HepG2 (cell line): ENCODE data around the gene UBASH3A. TPM values are rescaled to one million over a fixed set of nuclear protein-coding genes. Genes with fewer than 3 reads are reported as not detected.
A peak's percentile ranks its signal among the peaks of the same experiment; 100 is the strongest.

Source experiments
- CBX2 ChIP-seq, 2 experiments: fragments of 200-600 bp in 1 of 2; sonication (generic); formaldehyde crosslinking in 1 of 2; IDR thresholded peaks; 2 replicates each; pipeline versions ENCODE4 v1.7.0 to v1.8.1; 2018 to 2022; ENCODE audit warnings: low read depth in 2 of 2, low read length in 1 of 2, mild to moderate bottlenecking in 1 of 2, missing genetic modification reagents in 1 of 2
- HNF4A ChIP-seq: sonication (generic); formaldehyde crosslinking; IDR thresholded peaks from 2 replicates; pipeline ENCODE4 v1.4.0; 2020; ENCODE audit warnings: missing genetic modification reagents
- MED1 ChIP-seq: sonication (generic); formaldehyde crosslinking; IDR thresholded peaks from 2 replicates; pipeline ENCODE4 v1.4.0; 2020; ENCODE audit warnings: missing genetic modification reagents
- MXI1 ChIP-seq: IDR thresholded peaks from 3 replicates; pipeline ENCODE4 v1.6.1; 2012; ENCODE audit warnings: low read depth, low read length, inconsistent platforms, borderline replicate concordance
- PITX1 ChIP-seq: sonication (generic); formaldehyde crosslinking; IDR thresholded peaks from 2 replicates; pipeline ENCODE4 v1.5.1; 2020; ENCODE audit warnings: mild to moderate bottlenecking, missing genetic modification reagents
- SRSF9 ChIP-seq: fragments of 200-400 bp; formaldehyde crosslinking; IDR thresholded peaks from 2 replicates; pipeline ENCODE4 v1.6.1; 2018; ENCODE audit warnings: borderline replicate concordance, mild to moderate bottlenecking, low read depth, low read length; ENCODE audit not compliant: insufficient read depth, poor library complexity, severe bottlenecking
- ZFP1 ChIP-seq: IDR thresholded peaks from 2 replicates; pipeline ENCODE4 v1.6.1; 2016
- ZNF138 ChIP-seq: sonication (generic); formaldehyde crosslinking; IDR thresholded peaks from 2 replicates; pipeline ENCODE4 v1.5.0; 2020; ENCODE audit warnings: mild to moderate bottlenecking, low read depth, missing genetic modification reagents
- ZNF224 ChIP-seq: sonication (generic); formaldehyde crosslinking; IDR thresholded peaks from 2 replicates; pipeline ENCODE4 v1.5.0; 2020; ENCODE audit warnings: mild to moderate bottlenecking, missing genetic modification reagents
- ZNF235 ChIP-seq: sonication (generic); formaldehyde crosslinking; IDR thresholded peaks from 2 replicates; pipeline ENCODE4 v1.8.1; 2023; ENCODE audit warnings: mild to moderate bottlenecking, missing genetic modification reagents, borderline replicate concordance
- ZNF329 ChIP-seq: sonication (generic); formaldehyde crosslinking; IDR thresholded peaks from 2 replicates; pipeline ENCODE4 v1.9.0; 2021; ENCODE audit warnings: low read depth, mild to moderate bottlenecking, missing genetic modification reagents
- ZNF563 ChIP-seq: sonication (generic); formaldehyde crosslinking; IDR thresholded peaks from 2 replicates; pipeline ENCODE4 v1.8.0; 2022; ENCODE audit warnings: mild to moderate bottlenecking, moderate library complexity, missing genetic modification reagents
- ZNF614 ChIP-seq: IDR thresholded peaks from 2 replicates; pipeline ENCODE4 v1.6.1; 2018; ENCODE audit warnings: missing biosample characterization, missing genetic modification reagents, inconsistent platforms, borderline replicate concordance
- ZNF644 ChIP-seq: IDR thresholded peaks from 2 replicates; pipeline ENCODE4 v1.6.1; 2016; ENCODE audit warnings: low read depth
- ZNF792 ChIP-seq: IDR thresholded peaks from 2 replicates; pipeline ENCODE4 v1.6.1; 2016
- ZSCAN22 ChIP-seq: sonication (generic); formaldehyde crosslinking; IDR thresholded peaks from 2 replicates; pipeline ENCODE4 v1.4.0; 2020; ENCODE audit warnings: mild to moderate bottlenecking, missing genetic modification reagents
- ZZZ3 ChIP-seq: sonication (generic); formaldehyde crosslinking; IDR thresholded peaks from 2 replicates; pipeline ENCODE4 v1.4.0; 2020; ENCODE audit warnings: missing genetic modification reagents, mild to moderate bottlenecking, borderline replicate concordance
- polyA plus RNA-seq, 8 experiments: library from polyadenylated mRNA; depleted of rRNA in 3 of 8; stranded (reverse) in 7 of 8; unstranded in 1 of 8; fragments of >200 nt; fragmentation: Illumina TruSeq in 4 of 8; extraction: Trizol in 4 of 8; gene quantifications; 2 replicates each; pipeline versions ENCODE4 v1.2.1 to v1.2.3, GENCODE V29; 2011 to 2016; ENCODE audit warnings: low read depth in 4 of 8, missing spikeins in 1 of 8, mixed read lengths in 1 of 8; ENCODE audit not compliant: insufficient read depth in 1 of 8
- total RNA-seq, 5 experiments: library from RNA; depleted of rRNA; stranded (reverse); fragments of >200 nt; fragmentation: Illumina TruSeq; extraction: Trizol; gene quantifications; 2 replicates each; pipeline ENCODE4 v1.2.3, GENCODE V29; 2016; ENCODE audit warnings: low read depth in 1 of 5
- TF ChIP-seq, protein P1 (sequence below): IDR thresholded peaks from 2 replicates; pipeline ENCODE4 v1.6.1; 2018; ENCODE audit warnings: missing genetic modification reagents, mild to moderate bottlenecking, missing compliant biosample characterization
- TF ChIP-seq, protein P2 (sequence below): sonication (generic); formaldehyde crosslinking; IDR thresholded peaks from 2 replicates; pipeline ENCODE4 v1.4.0; 2020; ENCODE audit warnings: missing genetic modification reagents, mild to moderate bottlenecking, borderline replicate concordance
- TF ChIP-seq, protein P3 (sequence below): sonication (generic); formaldehyde crosslinking; IDR thresholded peaks from 2 replicates; pipeline ENCODE4 v1.4.0; 2020; ENCODE audit warnings: mild to moderate bottlenecking, missing genetic modification reagents
- TF ChIP-seq, protein P4 (sequence below): IDR thresholded peaks from 2 replicates; pipeline ENCODE4 v1.6.1; 2016
- TF ChIP-seq, protein P5 (sequence below): sonication (generic); formaldehyde crosslinking; IDR thresholded peaks from 2 replicates; pipeline ENCODE4 v1.4.0; 2020; ENCODE audit warnings: mild to moderate bottlenecking, missing genetic modification reagents

UBASH3A gene
- total and polyA plus RNA-seq, 2 of the 13 experiments (the other 11 are each of a cell fraction or from before 2014, with no cell fraction given): not detected

DNA sequence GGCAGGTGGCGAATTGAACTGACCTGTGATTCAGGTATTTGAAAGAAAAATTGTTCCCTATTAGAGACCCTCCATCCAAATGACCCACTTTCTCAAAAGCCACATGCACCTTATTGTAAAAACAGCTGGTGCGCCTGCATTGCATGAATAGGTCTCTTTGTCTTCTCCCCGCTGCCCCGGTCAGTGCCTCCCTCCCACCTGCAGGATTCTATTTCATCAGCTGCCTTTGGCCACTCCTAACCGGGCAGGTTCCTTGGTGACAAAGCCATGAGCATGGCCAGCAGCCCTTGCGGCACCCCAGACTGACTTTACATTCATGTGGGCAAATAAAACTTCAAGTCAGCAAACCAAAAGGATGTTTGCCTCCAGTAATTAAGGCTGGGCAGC lies 14.3 kb upstream of the UBASH3A start (continued):
- TF ChIP-seq ZNF563 (no peak), MED1 (CRISPR knock-in tag) (0 out of 2 replicates have a peak, but pooled peaks have one; percentile 11), ZNF138 (CRISPR knock-in tag) (no peak), ZNF235 (CRISPR knock-in tag) (no peak), ZNF614 (peak; percentile 22; the same call in 1 of the 2 replicates), ZSCAN22 (no peak), PITX1 (CRISPR knock-in tag) (no peak), SRSF9 (no peak), ZNF329 (no peak), ZNF224 (CRISPR knock-in tag) (0 out of 2 replicates have a peak, but pooled peaks have one; percentile 55), ZZZ3 (CRISPR knock-in tag) (no peak), HNF4A (no peak; the same call in 1 of the 2 replicates), CBX2 (IDR thresholded peaks at IDR 0.05; ENCODE audit: low read depth, low read length) (no peak), CBX2 (CRISPR knock-in tag; IDR thresholded peaks at IDR 0.05; ENCODE audit: low read depth) (no peak), ZNF644 (CRISPR knock-in tag) (peak; percentile 79), MXI1 (peak; percentile 21; the same call in 1 of the 3 replicates), ZNF792 (CRISPR knock-in tag) (no peak), ZFP1 (CRISPR knock-in tag) (no peak)
- TF ChIP-seq, protein P1, sequence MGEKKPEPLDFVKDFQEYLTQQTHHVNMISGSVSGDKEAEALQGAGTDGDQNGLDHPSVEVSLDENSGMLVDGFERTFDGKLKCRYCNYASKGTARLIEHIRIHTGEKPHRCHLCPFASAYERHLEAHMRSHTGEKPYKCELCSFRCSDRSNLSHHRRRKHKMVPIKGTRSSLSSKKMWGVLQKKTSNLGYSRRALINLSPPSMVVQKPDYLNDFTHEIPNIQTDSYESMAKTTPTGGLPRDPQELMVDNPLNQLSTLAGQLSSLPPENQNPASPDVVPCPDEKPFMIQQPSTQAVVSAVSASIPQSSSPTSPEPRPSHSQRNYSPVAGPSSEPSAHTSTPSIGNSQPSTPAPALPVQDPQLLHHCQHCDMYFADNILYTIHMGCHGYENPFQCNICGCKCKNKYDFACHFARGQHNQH (CRISPR knock-in tag): no peak
- TF ChIP-seq, protein P2, sequence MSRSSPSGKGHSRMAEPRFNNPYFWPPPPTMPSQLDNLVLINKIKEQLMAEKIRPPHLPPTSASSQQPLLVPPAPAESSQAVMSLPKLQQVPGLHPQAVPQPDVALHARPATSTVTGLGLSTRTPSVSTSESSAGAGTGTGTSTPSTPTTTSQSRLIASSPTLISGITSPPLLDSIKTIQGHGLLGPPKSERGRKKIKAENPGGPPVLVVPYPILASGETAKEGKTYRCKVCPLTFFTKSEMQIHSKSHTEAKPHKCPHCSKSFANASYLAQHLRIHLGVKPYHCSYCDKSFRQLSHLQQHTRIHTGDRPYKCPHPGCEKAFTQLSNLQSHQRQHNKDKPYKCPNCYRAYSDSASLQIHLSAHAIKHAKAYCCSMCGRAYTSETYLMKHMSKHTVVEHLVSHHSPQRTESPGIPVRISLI (CRISPR knock-in tag): no peak
- TF ChIP-seq, protein P3, sequence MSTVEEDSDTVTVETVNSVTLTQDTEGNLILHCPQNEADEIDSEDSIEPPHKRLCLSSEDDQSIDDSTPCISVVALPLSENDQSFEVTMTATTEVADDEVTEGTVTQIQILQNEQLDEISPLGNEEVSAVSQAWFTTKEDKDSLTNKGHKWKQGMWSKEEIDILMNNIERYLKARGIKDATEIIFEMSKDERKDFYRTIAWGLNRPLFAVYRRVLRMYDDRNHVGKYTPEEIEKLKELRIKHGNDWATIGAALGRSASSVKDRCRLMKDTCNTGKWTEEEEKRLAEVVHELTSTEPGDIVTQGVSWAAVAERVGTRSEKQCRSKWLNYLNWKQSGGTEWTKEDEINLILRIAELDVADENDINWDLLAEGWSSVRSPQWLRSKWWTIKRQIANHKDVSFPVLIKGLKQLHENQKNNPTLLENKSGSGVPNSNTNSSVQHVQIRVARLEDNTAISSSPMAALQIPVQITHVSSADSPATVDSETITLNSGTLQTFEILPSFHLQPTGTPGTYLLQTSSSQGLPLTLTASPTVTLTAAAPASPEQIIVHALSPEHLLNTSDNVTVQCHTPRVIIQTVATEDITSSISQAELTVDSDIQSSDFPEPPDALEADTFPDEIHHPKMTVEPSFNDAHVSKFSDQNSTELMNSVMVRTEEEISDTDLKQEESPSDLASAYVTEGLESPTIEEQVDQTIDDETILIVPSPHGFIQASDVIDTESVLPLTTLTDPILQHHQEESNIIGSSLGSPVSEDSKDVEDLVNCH (CRISPR knock-in tag): no peak
- TF ChIP-seq, protein P4, sequence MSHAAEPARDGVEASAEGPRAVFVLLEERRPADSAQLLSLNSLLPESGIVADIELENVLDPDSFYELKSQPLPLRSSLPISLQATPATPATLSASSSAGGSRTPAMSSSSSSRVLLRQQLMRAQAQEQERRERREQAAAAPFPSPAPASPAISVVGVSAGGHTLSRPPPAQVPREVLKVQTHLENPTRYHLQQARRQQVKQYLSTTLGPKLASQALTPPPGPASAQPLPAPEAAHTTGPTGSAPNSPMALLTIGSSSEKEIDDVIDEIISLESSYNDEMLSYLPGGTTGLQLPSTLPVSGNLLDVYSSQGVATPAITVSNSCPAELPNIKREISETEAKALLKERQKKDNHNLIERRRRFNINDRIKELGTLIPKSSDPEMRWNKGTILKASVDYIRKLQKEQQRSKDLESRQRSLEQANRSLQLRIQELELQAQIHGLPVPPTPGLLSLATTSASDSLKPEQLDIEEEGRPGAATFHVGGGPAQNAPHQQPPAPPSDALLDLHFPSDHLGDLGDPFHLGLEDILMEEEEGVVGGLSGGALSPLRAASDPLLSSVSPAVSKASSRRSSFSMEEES (CRISPR knock-in tag): peak; percentile 35; the same call in 1 of the 2 replicates
- TF ChIP-seq, protein P5, sequence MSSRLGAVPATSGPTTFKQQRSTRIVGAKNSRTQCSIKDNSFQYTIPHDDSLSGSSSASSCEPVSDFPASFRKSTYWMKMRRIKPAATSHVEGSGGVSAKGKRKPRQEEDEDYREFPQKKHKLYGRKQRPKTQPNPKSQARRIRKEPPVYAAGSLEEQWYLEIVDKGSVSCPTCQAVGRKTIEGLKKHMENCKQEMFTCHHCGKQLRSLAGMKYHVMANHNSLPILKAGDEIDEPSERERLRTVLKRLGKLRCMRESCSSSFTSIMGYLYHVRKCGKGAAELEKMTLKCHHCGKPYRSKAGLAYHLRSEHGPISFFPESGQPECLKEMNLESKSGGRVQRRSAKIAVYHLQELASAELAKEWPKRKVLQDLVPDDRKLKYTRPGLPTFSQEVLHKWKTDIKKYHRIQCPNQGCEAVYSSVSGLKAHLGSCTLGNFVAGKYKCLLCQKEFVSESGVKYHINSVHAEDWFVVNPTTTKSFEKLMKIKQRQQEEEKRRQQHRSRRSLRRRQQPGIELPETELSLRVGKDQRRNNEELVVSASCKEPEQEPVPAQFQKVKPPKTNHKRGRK (CRISPR knock-in tag): no peak
